Mesodermal cell (in vitro differentiated cells): ENCODE results near the gene CBLIF. TPM values are rescaled to one million over a fixed set of nuclear protein-coding genes. Genes with fewer than 3 reads are reported as not detected.
A peak's percentile ranks its signal among the peaks of the same experiment; 100 is the strongest.
"Not testable (repeated sequence)": the region's sequence is repeated elsewhere in the genome, so short reads cannot be mapped to it uniquely, and the experiment has no call there.

Experiments used
- H3K27ac ChIP-seq: 2 replicates; pipeline ENCODE4 v1.7.0; 2013; ENCODE audit warnings: mild to moderate bottlenecking, low read depth, low read length, moderate library complexity; ENCODE audit not compliant: severe bottlenecking
- H3K36me3 ChIP-seq: 2 replicates; pipeline ENCODE4 v1.7.1; 2013; ENCODE audit warnings: mild to moderate bottlenecking, low read length, moderate library complexity; ENCODE audit not compliant: control insufficient read depth, insufficient read depth
- H3K4me1 ChIP-seq: one replicate; pipeline ENCODE4 v1.7.1; 2013; ENCODE audit warnings: mild to moderate bottlenecking, low read length; ENCODE audit not compliant: insufficient read depth, control insufficient read depth, poor library complexity, severe bottlenecking
- H3K4me3 ChIP-seq: 2 replicates; pipeline ENCODE4 v1.7.0; 2013; ENCODE audit warnings: low read length, control low read depth, mild to moderate bottlenecking; ENCODE audit not compliant: insufficient read depth, poor library complexity, severe bottlenecking; ENCODE audit errors: extremely low read depth
- H3K9me3 ChIP-seq: 2 replicates; pipeline ENCODE4 v1.7.1; 2013; ENCODE audit warnings: mild to moderate bottlenecking, low read length, moderate library complexity; ENCODE audit not compliant: control insufficient read depth
- WGBS, 2 experiments: methylation state at CpG; one replicate each; pipeline ENCODE4 v1.1.5; 2013; ENCODE audit warnings: missing lambda C conversion rate in 2 of 2; ENCODE audit not compliant: insufficient coverage in 2 of 2; 5-methylcytosine and 5-hydroxymethylcytosine counted together
- polyA plus RNA-seq, 2 experiments: library from polyadenylated mRNA; stranded (reverse); fragments of 50-300 nt; gene quantifications; one replicate each; pipeline ENCODE4 v1.2.3, GENCODE V29; 2013

The CBLIF gene
- not detected for polyA plus RNA-seq (2013, experiment 1 of 2)
- not detected for polyA plus RNA-seq (2013, experiment 2 of 2)

GRCh38 chr11:59845399-59845798, at the start of gene CBLIF:
Gene CBLIF, minus strand, starts transcription at chr11:59845499. Its CDS starts 46 bp downstream, at chr11:59845453.
- WGBS, 2 experiments: 92 to 100% methylated on average over 3 of the region's 4 CpGs
- H3K9me3 ChIP-seq: no peaks in the 10 kb centered on the region

GRCh38 chr11:59894616-59895015, 49.3 kb upstream of the CBLIF start:
- Histone ChIP-seq H3K4me3 (no peak overlapping the region), H3K4me1 (peaks cover 9% of the 10 kb centered on the region), H3K9me3 (no peaks in the 10 kb centered on the region), H3K36me3 (no peaks in the 10 kb centered on the region), H3K27ac (no peak overlapping the region)
- WGBS, 2 experiments: 80% methylated on average over 1 of the region's 1 CpG; no CpG with 5 or more reads in 1 of the 2 experiments

More at GRCh38 chr11:59845399-59845798, at the start of gene CBLIF:
- Histone ChIP-seq H3K4me1 (no peaks in the 10 kb centered on the region), H3K27ac (no peak within 1 kb of the TSS), H3K4me3 (no peak within 1 kb of the TSS), H3K36me3 (no peaks in the 10 kb centered on the region)

DNA sequence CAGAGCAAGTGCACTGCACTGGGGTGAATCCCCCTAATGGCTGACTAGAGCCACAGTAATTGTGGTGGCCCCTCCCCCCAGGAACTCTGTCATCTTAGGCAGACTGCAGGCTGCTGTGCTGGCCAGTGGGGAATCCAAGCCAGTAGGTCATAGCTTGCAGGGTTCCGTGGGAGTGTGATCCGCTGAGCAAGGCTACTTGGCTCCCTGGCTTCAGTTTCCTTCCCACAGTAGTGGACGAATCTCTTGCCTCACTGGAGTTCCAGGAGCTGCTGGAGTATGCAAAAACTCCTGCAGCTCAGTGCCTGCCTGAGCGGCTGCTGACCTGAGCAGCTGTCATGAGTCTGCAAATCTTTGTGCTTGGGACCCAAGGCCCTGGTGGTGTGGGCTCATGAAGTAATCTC, 46.5 kb upstream of the CBLIF start:
- Histone ChIP-seq H3K36me3 (no peaks in the 10 kb centered on the region), H3K9me3 (peaks cover 5% of the 10 kb centered on the region), H3K4me3 (no peak overlapping the region), H3K4me1 (peaks cover 9% of the 10 kb centered on the region), H3K27ac (peak overlapping the region; percentile 66)
- WGBS, 2 experiments: 39 to 53% methylated on average over 4 of the region's 4 CpGs

GRCh38 chr11:59887156-59887555, 41.9 kb upstream of the CBLIF start:
- H3K4me1 ChIP-seq, H3K27ac ChIP-seq, H3K36me3 ChIP-seq, H3K9me3 ChIP-seq, H3K4me3 ChIP-seq: not testable (repeated sequence)

DNA sequence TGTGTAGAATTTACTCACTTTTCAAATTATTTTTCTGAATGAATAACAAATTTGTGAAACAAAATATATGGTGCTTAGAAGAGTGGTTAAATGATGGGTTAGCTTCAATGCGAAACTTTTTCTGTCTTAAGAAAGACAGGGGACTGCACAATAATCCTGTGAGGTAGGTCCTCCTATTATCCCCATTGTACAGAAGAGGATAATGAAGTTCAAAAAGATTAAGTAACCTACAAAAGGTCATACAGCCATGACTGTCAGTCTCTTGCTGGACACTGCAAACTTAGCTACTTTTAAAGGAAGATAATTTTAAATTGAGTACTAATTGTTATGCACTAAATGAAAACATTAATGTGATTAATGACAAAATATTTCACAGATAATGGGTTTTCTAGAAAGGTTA, 38.3 kb upstream of the CBLIF start:
- Histone ChIP-seq H3K27ac (no peak overlapping the region), H3K4me3 (no peak overlapping the region), H3K36me3 (no peaks in the 10 kb centered on the region), H3K4me1 (no peaks in the 10 kb centered on the region), H3K9me3 (peaks cover 2% of the 10 kb centered on the region)
- 83% methylated on average over 1 of the region's 1 CpG; no CpG with 5 or more reads in 1 of the 2 experiments for WGBS, 2 experiments

DNA sequence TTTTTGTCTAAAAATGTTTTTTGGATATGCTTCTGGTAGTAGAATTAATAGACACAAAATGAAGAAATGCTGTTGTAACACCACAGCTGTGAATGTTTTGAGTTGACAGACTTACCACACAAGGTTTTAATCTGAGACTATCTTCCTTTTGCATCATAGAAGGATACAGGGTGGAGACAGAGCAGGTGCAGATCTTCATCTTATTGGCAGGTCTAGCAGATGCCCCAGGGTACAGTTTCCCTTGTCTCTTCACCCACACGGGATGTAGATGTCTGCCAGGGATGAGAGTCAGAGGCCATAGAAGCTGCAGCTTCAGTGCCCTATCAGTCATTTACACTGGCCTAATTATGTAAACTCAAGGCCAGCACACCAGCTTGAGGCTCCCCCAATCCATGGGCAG, 34.3 kb upstream of the CBLIF start:
- WGBS, 2 experiments: 67 to 100% methylated on average over 1 of the region's 1 CpG
- H3K9me3 ChIP-seq: no peaks in the 10 kb centered on the region
- H3K36me3 ChIP-seq: no peaks in the 10 kb centered on the region
- H3K27ac ChIP-seq: no peak overlapping the region
- no peak overlapping the region for H3K4me3 ChIP-seq
- no peaks in the 10 kb centered on the region for H3K4me1 ChIP-seq

- Histone ChIP-seq H3K36me3 (no peaks in the 10 kb centered on the region), H3K4me3 (no peak within 1 kb of the TSS), H3K9me3 (no peaks in the 10 kb centered on the region), H3K4me1 (no peaks in the 10 kb centered on the region), H3K27ac (no peak within 1 kb of the TSS)
- WGBS, 2 experiments: 82 to 90% methylated on average over 3 to 4 of the region's 5 CpGs
Measured at GRCh38 chr11:59878575-59878974, 33.3 kb upstream of the CBLIF start, which contains the start of gene OOSP3. Gene OOSP3, plus strand, starts transcription at chr11:59878782. Its CDS starts 27 bp downstream, at chr11:59878809.

- no peaks in the 10 kb centered on the region for H3K9me3 ChIP-seq
- H3K36me3 ChIP-seq: no peaks in the 10 kb centered on the region
- no peak overlapping the region for H3K27ac ChIP-seq
- H3K4me1 ChIP-seq: no peaks in the 10 kb centered on the region
- no peak overlapping the region for H3K4me3 ChIP-seq
Measured at GRCh38 chr11:59877784-59878183, 32.5 kb upstream of the CBLIF start.

DNA sequence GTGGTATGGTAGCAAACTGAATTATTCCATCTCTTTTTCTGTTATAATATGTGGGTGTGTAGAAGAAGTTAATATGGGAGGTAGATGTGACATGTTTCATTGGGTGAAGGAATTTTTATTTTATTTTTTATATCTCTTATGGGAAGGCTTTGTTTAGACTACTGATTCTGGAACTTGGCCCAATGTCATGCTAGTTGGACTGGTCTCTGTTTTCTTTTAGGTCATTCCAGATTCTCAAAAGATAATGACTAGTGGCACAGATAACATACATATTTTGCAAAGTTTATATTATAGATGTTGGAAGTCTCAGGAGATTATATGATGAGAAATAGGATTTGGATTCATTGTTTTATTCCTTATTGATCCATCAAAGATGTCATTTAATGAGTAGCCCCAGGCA, 32.0 kb upstream of the CBLIF start:
- Histone ChIP-seq H3K9me3 (no peaks in the 10 kb centered on the region), H3K36me3 (no peaks in the 10 kb centered on the region), H3K4me1 (no peaks in the 10 kb centered on the region), H3K4me3 (no peak overlapping the region), H3K27ac (no peak overlapping the region)

GRCh38 chr11:59875856-59876519, 30.7 kb upstream of the CBLIF start:
- H3K36me3 ChIP-seq: no peaks in the 10 kb centered on the region
- 91 to 95% methylated on average over 3 to 4 of the region's 9 CpGs for WGBS, 2 experiments
- H3K9me3 ChIP-seq: no peaks in the 10 kb centered on the region
- no peaks in the 10 kb centered on the region for H3K4me1 ChIP-seq
- no peak overlapping the region for H3K4me3 ChIP-seq
- H3K27ac ChIP-seq: no peak overlapping the region

DNA sequence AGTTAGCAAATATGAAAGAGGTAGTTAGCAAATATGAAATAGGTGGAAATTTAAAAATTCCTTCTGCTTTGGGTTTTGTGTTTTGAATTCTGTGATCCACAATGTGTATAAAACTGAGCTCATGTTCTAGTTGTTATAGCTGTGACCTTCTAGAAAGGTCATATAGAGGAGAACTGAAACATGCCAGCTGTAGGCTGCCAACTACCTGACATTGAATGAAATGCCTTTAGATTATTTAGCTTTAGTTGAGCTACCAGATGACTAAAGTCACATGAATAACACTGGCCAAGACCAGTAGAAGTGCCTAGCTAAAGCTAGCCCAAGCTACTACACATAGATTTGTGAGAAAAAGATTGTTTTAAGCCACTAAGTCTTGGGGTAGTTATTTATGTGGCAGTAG, 26.8 kb upstream of the CBLIF start:
- no peak overlapping the region for H3K27ac ChIP-seq
- no peaks in the 10 kb centered on the region for H3K36me3 ChIP-seq
- H3K9me3 ChIP-seq: no peaks in the 10 kb centered on the region
- no peaks in the 10 kb centered on the region for H3K4me1 ChIP-seq
- no peak overlapping the region for H3K4me3 ChIP-seq
